Loucy (cell line): ENCODE results near the gene STOX2.

ENCODE experiments used
- EZH2phosphoT487 ChIP-seq: fragments of 200-600 bp; IDR thresholded peaks from 2 replicates; pipeline ENCODE4 v1.6.1; 2018; ENCODE audit warnings: antibody characterized with exemption, mild to moderate bottlenecking, moderate library complexity, borderline replicate concordance
- TF ChIP-seq, protein P1 (sequence below): fragments of 200-600 bp; sonication (generic); conservative IDR thresholded peaks from 2 replicates; pipeline ENCODE4 v1.5.1; 2014; ENCODE audit warnings: mild to moderate bottlenecking, antibody characterized with exemption, low read length

DNA sequence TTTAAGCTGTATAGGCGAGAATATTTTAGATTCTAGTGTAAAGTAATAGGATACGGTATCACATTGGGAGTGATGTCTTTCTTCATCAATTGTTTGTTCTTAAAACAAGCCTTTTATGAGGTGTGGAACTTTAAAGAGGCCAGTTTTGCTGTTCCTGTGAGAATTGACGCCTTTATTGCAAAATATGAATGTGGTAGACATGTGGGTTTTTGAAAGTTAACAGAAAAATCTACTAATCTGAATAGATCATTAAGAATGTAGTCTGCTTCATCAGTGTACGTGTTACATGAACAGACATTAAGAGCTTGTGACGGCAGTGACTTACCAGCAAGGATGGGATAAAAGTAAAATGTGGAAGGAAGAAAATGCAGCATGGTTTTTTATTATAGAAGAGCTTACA lies 63.8 kb downstream of the STOX2 start:
- TF ChIP-seq, protein P1, sequence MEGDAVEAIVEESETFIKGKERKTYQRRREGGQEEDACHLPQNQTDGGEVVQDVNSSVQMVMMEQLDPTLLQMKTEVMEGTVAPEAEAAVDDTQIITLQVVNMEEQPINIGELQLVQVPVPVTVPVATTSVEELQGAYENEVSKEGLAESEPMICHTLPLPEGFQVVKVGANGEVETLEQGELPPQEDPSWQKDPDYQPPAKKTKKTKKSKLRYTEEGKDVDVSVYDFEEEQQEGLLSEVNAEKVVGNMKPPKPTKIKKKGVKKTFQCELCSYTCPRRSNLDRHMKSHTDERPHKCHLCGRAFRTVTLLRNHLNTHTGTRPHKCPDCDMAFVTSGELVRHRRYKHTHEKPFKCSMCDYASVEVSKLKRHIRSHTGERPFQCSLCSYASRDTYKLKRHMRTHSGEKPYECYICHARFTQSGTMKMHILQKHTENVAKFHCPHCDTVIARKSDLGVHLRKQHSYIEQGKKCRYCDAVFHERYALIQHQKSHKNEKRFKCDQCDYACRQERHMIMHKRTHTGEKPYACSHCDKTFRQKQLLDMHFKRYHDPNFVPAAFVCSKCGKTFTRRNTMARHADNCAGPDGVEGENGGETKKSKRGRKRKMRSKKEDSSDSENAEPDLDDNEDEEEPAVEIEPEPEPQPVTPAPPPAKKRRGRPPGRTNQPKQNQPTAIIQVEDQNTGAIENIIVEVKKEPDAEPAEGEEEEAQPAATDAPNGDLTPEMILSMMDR = no peak
- TF ChIP-seq EZH2phosphoT487 = no peak
